H1 (cell line): ENCODE measurements around the gene RNF183. TPM values are rescaled to one million over a fixed set of nuclear protein-coding genes. Genes with fewer than 3 reads are reported as not detected.

Experiments used
- YY1 ChIP-seq: IDR thresholded peaks from 2 replicates; pipeline ENCODE4 v1.6.1; 2011; ENCODE audit warnings: low read depth, mild to moderate bottlenecking, low read length
- polyA plus RNA-seq, 7 experiments: library from polyadenylated mRNA; depleted of rRNA in 3 of 7; stranded (reverse) in 5 of 7; unstranded in 2 of 7; fragments of >200 nt in 5 of 7; fragments of 200-250 nt in 2 of 7; gene quantifications; 1 replicate in 5 of 7; 2 replicates in 1 of 7; 4 replicates in 1 of 7; pipeline versions ENCODE4 v1.2.1 to v1.2.3, GENCODE V29; 2011 to 2013; ENCODE audit warnings: missing spikeins in 2 of 7, mixed read lengths in 2 of 7
- total RNA-seq: library from RNA; stranded (reverse); fragmentation: NEBNext Ultra II Directional; extraction: Animal tissue kit (Norgen Biotek cat#: 25700); gene quantifications from 2 replicates; pipeline ENCODE4 v1.2.1, GENCODE V29; 2021

RNF183 gene
- total and polyA plus RNA-seq, 2 of the 8 experiments (the other 6 are each of a cell fraction or from before 2014, with no cell fraction given) = 0.15 TPM; not detected in 1

DNA sequence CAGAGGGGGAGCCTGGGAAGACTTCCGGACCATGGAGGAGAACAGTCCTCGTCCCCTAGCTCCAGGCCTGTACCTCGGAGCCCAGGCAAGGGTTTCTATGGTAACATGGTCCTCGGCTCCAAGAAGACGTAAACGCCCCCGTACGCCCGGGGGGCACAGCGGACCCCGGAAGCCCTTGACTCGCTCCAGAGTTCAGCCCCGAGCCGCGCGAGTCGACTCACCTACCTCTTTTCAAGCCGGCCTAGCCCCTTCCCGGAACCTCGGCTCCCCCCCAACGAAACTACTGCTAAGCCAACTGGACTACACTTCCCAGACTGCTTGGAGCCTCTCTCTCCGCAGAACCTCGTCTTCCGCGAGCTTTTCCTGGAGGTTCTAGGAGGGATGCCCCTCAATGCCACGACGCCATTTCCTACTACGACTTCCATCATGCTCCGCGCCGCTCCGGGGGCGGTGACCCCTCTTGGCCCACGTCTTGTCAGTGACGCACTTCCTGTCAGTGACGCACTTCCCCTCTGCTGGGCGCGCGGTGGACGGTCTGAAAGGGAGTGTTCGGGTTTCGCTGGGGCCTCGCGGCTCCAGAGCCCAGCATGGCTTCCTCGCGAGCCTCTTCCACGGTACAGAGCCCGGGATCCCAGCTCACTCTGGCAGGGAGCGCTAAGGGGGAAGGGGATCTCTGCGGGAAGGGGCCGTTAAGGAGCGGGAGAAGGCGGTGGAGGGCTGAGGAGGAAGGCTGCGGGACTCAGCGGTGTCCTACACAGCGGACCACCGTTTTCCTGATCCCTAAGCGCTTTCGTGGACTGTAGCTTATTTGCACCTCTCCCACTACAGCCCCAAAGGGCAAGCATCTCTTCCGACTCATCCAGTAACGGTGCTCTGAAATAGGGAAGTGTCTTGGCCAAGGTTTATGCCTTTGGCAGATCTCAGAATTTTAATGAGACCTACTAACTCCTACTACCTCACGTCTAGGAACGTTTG lies 27.7 kb downstream of the RNF183 start, which contains the start of the genes CDC26 and PRPF4 (continued):
- peak; percentile 89 for TF ChIP-seq YY1
- TF ChIP-seq, all 59 proteins: peak for 22
